Left ventricle myocardium superior (tissue), 1 donor: Measurements from ENCODE around the gene SAAL1. TPM values are rescaled to one million over a fixed set of nuclear protein-coding genes. Genes with fewer than 3 reads are reported as not detected.

Experiments used
- total RNA-seq: library from RNA; stranded (reverse); fragmentation: NEBNext Ultra II Directional; extraction: Animal tissue kit (Norgen Biotek cat#: 25700); gene quantifications from one replicate; pipeline ENCODE4 v1.2.1, GENCODE V29; 2021
- donor health status: DM: no; HTN: yes; CAD: no; lungs with severe emphysema.

SAAL1 gene
- total RNA-seq, 1 donor from 2014 or later: 5.8 TPM

Other genes with a start within 250 kb of the SAAL1 start
- gene SERGEF, start 93.0 kb downstream of the SAAL1 start, total RNA-seq: 15.4 TPM
- not detected for gene TPH1, start 59.8 kb downstream of the SAAL1 start, total RNA-seq
- gene MRGPRX3, start 26.5 kb upstream of the SAAL1 start, total RNA-seq: not detected
- gene MRGPRX4, start 66.8 kb upstream of the SAAL1 start, total RNA-seq: not detected
- gene SAA4, start 130.7 kb upstream of the SAAL1 start, total RNA-seq: not detected
- gene SAA2, start 142.6 kb upstream of the SAAL1 start, total RNA-seq: 2.8 TPM
- gene SAA1, start 160.2 kb upstream of the SAAL1 start, total RNA-seq: 7.1 TPM
- gene HPS5, start 216.1 kb upstream of the SAAL1 start, total RNA-seq: 12.4 TPM
- gene GTF2H1, start 216.5 kb upstream of the SAAL1 start, total RNA-seq: 26.6 TPM